Stimulated activated CD4-positive, alpha-beta T cell treated with anti-CD3 and anti-CD28 coated beads, Interleukin-4, amount 100 ng/mL, for 1 hour (primary cell): ENCODE measurements around the gene PODN.

Experiments used
- DNase-seq: peaks from one replicate; pipeline ENCODE4 v3.0.0-alpha.2; 2020

Gene PODN, protein sequence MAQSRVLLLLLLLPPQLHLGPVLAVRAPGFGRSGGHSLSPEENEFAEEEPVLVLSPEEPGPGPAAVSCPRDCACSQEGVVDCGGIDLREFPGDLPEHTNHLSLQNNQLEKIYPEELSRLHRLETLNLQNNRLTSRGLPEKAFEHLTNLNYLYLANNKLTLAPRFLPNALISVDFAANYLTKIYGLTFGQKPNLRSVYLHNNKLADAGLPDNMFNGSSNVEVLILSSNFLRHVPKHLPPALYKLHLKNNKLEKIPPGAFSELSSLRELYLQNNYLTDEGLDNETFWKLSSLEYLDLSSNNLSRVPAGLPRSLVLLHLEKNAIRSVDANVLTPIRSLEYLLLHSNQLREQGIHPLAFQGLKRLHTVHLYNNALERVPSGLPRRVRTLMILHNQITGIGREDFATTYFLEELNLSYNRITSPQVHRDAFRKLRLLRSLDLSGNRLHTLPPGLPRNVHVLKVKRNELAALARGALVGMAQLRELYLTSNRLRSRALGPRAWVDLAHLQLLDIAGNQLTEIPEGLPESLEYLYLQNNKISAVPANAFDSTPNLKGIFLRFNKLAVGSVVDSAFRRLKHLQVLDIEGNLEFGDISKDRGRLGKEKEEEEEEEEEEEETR

DNA sequence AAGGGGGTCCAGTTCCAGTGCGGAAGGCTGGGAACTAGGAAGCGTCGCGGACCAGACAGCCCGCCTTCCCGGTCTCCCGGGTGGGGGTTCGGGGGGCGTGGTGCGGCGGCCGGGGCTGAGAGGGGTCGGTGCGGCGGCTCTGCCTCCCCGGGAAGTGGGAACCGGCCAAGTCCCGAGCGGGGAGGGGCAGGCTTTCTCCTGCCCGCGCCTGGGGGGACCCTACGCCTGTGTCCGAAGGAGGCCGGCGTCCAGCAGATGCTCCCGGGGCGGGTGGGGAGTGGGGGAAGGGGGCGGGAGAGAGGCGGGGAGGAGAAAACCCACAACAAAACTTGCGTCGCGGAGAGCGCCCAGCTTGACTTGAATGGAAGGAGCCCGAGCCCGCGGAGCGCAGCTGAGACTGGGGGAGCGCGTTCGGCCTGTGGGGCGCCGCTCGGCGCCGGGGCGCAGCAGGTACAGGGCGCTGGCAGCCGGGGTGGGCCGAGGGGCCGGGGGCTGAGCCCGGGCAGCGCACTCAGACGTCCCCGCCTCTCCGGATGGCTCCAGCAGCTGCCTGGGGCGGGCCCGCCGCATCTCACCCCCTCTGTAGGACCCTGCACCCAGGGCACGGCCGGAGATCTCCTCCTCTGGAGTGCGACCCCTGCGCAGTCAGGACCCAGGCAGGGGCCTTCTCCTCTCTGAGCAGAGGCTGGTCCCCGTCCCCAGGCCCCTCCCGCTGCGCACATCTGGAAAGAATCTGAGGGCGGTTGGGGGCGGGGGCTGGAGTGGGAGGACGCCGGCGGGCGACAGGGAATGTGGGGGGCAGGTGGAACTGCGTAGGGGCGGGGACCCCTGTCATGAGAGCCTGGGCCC, at the start of gene PODN:
PODN (plus strand) TSS at position 355 of the 849 bp plus-strand sequence. CDS start 7,643 bp downstream, outside the sequence.
- DNase-seq, result no peak

DNA sequence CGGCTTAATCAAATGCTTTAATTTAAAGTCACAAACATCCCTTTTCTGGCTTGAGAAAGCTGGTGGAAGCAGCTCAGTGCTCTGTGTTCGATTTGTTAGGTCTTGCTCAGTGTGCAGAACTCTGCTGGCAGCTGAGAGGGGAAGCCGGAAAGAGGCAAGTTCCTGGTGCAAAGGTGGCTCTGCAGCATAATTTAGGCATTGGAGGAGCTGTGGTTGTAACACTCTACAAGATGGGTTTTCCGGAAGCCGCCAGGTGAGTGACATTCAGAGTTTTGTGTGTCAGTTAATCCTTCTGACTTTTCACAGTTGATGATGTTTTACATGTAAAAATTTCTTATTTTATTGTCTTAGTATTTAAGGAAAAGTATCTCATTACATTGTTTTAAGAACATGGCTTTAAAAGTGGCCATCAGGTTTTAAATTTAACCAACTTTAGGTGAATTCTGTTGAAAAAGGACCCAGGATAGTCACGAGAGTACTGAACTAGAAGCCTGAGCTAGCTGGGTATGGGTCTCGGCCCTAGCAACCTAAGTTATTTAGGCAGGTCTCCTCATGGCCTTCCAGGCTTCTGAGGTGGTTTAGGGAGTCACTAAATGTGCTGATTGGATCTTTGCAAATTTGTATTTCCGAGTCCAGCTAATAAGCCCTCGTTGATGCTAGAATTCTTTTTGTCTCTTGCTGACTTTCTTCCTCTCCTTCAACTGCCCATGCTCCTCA, 47.1 kb upstream of the PODN start:
- peak; percentile 58 for DNase-seq

DNA sequence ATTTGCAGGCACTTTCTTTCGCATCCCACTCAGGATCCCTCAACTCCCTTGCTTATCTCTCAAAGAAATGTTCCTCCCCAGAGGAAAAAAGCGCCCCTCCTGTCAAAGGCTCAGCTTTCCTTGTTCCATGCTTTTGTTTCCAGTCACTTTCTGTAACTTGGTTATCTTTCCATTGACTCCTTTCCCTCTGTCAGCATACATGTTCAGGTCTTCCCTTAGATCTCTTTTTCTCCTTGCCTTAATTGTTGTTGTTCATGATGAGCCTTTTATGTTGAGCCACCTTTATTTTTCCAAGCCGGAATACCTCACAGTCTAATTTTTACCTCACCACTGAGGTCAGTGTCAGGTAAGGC, 46.5 kb upstream of the PODN start:
- DNase-seq, result no peak

DNA sequence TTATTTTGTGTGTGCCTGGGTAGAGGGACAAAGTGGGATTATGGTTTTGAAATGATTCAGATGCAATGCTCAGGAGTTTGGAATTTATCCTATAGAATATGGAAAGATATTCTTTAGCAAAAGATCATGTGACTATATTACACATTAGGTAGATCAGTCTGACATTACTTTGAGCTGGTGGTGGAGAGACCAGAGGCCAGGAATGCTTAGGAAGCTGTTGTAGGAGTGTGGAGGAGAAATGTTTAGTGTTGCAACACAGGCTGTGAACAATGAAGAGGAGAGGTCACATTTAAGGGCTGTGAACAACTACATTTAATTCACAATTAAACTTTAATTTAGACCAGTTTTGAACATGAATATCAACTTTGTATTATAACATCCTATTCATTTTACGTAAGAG, 45.3 kb upstream of the PODN start:
- DNase-seq, result no peak

DNA sequence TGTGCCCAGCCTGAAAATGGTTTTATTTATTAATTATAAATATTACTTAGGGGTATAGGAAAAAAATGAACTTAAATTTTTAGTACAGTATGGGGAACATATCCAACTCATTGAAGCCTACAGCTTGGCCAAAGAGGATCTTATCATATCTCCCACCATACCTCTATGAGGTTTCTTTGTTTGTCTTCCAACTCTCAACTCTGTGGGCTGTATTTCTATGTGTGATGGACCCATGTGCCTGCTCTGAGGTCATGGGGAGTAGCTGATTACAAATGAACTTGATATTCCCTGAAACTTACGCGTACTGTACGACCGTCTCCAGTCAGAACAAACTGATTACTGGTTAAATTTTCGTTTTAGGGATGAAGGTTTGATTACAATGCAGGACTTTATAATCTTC, 41.4 kb upstream of the PODN start:
- no peak for DNase-seq

DNA sequence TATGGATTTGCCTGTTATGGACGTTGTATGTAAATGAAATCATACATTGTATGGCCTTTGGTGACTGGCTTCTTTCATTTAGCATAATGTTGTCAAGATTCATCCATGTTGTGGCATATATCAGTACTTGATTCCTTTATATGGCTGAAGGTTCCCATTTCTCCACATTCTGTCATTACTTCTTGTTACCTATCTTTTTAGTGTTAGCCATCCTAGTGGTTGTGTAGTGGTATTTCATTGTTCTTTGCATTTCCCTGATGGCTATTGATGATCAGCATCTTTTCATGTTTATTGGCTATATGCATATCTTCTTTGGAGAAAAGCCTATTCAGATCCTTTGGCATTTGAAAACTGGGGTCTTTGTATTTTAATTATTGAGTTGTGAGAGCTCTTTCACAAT, 39.8 kb upstream of the PODN start:
- DNase-seq, result no peak

DNA sequence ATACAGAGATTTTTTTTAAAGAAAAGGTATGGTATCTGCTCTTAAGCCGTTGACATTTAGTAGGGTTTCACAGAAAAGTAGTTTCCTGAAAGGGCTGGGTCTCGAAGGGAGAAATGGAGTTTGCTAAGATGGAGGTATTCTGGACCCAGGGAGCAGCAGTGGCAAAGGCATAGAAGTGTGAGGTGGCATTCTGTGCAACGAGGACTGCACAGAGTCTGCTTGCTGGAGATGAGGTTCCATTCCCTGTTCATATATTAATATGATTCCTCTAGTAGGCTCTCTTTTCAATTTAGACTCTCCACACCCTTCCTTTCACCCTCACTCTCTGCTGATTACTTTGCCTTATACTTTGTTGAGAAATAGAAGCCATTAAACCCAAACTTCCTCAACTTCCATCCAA, 38.5 kb upstream of the PODN start:
- DNase-seq, result no peak

DNA sequence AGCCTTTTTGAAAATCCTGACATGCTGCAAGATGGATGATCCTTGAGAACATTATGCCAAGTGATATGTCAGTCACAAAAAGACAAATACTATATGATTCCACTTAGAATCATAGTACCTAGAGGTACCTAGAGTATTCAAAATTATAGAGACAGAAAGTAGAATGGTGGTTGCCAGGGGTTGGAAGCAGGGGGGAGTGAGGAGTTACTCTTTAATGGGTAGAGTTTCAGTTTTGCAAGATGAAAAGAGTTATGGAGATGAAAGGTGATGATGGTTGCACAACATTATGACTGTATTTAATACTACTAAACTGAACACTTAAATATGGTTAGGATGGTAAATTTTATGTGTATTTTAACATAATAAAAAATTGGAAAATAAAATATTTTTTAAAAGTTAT, 37.9 kb upstream of the PODN start:
- no peak for DNase-seq

DNA sequence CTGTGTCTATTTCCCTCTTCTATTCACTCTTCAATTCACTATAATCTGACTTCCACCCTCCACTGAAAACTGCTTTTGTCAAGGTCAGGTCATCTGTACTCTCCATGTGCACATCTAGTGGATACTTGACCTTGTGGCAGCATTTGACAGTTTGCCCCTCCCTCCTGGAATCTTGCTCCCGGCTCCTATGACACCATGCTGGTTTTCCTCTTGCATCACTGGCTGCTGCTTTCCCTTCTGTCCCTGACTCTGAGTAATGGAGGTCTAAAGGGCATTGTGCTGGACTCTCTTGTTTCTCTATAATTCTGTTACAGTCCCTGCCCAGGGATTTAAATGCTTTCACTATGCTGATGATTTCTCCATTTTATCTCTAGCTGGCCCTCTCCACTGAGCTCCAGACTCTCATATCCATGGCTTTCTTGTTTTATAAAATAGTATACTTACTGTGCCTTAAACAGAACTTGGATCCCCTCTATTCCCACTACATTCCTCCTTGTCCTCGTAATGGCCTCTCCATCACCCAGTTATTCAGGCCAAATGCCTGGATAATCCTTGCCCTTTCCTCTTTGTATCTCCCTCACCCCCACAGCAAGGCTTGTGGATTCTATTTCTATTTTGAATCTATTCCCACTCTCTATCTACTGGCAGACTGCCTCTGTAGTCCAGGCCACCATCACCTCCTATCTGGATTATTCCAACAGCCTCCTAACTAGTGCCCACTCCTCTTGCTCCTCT, 36.8 kb upstream of the PODN start:
- DNase-seq, result no peak

DNA sequence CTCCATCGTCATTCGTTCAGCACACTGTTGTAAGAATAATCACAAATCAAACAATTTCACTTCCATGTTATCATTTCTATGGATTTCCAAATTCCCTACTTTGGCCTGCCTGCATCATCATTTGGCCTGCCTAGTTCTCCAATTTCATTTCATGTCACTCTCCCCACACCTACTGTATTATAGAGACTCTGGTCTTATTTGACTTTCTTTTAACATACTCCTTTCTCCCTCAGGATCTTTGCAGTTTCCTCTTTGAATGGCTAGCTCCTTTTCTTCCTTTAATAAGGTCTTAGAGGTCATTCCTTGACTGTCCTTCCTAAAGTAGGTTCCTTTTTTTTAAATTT, 36.3 kb upstream of the PODN start:
- DNase-seq, result no peak

DNA sequence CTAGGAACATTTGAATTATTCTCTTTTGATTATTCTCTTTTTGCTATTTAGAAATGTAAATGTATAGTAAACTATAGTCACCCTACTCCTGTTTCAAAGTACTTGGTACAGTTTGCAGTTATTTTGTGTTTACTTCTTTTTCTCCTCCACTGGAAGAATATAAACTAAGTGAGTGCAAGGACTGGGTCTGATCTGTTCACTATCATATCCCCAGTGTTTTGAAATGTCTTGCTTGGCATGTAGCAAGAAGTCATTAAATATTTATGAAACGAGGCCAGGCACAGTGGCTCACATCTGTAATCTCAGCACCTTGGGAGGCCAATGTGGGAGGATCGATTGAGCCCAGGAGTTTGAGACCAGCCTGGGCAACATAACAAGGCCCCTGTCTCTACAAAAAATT, 35.8 kb upstream of the PODN start:
- no peak for DNase-seq

DNA sequence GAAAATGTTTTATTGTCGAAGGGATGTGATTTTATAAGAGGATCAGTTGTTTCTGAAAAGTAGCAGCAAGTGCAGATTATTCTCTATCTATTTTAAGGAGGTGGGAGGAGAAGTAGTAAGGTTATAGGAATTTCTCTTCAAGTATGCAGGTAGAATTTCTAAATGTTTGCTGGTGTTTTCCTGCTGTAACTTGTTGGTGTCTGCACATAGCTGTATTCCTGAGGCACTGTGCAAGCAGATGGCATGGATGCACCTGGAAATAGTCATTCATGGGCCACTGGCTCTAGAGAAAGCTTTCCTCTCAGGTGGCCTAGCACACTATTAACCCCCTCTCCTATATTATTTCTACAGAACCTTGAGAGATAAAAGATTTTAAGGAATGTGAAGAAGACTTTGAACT, 30.3 kb upstream of the PODN start:
- DNase-seq, result no peak

DNA sequence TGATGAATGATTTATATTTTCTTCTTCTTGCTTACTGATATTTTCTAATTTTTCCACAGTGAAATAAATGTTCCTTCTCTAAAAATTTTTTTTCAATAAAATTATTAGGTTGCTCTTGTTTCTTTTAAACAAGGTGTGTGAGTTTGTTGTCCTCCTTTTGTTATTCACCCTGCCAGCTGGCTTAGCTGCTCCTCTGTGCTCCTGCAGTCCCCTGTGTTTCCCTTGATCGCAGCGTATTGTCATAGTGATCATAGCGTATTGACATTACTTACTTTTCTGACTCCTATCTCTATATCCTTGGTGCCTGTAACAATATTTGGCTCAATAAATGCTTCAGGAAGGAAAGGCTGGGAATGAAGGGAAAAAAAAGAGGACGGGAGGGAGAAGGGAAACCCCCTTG, 24.9 kb upstream of the PODN start:
- DNase-seq, result no peak

DNA sequence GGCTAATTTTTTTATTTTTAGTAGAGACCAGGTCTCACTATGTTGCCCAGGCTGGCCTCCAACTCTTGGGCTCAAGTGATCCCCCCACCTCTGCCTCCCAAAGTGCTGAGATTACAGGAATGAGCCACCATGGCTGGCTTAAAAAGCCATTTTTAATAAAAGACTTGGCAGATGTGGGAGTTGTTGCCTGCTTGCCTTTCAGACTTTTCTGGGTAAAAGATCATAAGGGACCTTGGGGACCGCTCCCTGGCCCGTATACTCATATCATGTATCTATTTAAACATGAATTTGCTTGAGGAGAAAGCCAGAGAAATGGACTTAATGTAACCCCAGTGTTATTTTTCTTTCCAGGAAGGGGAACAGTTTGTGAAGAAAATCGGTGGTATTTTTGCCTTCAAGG, 23.4 kb upstream of the PODN start:
- DNase-seq, result no peak

DNA sequence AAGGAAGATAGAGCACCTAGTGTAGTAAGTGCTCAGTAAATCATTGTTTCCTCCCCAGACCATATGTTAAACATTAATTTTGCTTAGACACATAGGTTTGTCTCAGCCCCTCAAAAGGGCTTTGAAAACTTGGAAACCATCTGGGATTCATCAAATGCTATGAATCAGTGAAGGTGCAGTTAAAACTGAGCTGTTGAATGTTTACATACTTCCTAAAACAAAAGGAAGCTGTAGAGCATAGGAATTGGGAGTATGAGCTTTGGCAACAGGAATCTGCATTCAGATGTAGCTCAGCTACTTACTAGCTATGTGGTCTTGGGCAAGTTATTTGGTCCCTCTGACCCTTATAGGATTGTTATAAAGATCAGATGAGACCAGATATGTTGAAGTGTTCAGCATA, 18.7 kb upstream of the PODN start:
- no peak for DNase-seq

DNA sequence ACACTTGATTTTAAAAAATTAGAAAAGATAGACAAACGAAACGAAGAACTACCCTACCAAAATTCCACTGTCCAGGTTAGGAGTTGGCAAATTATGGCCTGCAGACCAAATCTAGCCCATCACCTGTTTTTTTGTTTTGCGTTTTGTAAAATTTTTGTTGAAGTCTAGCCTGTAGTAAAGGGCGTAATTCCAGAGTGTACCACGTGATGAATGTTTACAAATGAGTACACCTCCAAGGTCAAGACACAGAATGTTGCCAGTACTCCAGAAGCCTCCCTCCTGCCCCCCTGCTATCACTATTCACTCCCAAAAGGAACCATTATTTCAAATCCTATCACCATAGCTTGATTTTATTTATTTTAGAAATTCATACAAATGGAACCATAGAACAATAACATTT, 17.1 kb upstream of the PODN start:
- DNase-seq, result no peak

DNA sequence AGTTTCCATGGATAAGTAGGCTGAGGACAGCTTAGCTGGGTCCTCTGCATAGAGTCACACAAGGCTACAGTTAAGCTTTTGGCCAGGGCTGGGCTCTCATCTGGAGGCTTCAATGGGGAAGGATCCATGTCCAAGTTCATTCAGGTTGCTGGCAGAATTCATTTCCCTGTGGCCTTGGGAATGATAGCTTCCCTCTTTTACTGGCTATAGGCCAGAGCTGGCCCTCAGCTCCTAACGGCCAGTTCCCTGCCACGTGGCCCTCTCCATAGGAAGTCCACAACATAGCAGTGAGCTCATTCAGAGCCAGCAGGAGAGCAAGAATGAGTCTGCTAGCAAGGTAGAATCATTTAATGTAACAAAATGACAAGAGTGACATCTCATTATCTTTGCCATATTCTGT, 15.1 kb upstream of the PODN start:
- no peak for DNase-seq

DNA sequence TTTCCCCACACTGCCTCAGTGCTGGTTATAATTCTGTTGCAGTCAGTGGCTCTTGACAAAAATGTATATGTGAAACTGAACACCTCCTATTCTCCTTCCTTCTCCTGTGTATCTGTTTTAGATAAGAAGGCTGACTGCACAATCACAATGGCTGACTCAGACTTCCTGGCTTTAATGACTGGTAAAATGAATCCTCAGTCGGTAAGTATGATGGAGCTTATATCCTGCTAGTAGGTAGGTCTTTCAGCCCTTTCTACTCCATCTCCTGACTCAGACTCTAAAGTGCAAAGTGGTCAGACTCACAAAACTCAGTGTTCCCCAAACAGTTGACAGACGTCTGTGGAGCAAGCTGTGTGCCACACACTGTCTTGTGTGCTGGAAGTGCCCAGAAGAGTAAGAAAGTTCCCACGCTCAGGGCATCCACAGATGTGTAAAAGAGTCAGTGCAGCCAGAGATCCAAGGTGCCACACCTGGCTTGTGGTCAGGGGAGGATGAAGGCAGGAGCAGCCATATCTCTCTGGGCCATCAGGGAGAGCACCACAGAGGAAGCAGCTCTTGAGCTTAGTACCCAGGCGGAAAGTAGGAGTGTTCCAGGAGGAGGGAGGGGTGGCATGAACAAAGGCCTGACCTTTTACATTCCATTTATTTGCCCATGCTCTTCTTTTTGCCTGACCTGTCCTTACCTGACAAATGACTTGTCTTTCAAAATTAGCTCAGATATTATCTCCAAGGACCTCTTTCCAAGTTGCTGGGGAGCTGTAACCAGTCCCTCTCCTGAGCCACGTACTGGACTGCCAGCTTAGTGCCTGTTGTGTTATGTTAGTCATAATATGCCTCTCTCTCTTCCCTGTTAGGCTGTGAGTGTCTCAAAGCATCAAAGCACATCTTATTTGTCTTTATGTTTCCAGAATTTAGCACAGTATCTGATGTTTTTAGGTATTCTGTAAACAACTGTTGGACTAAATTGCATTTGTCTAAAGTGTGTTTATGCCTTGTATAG, 14.0 kb upstream of the PODN start:
- no peak for DNase-seq

DNA sequence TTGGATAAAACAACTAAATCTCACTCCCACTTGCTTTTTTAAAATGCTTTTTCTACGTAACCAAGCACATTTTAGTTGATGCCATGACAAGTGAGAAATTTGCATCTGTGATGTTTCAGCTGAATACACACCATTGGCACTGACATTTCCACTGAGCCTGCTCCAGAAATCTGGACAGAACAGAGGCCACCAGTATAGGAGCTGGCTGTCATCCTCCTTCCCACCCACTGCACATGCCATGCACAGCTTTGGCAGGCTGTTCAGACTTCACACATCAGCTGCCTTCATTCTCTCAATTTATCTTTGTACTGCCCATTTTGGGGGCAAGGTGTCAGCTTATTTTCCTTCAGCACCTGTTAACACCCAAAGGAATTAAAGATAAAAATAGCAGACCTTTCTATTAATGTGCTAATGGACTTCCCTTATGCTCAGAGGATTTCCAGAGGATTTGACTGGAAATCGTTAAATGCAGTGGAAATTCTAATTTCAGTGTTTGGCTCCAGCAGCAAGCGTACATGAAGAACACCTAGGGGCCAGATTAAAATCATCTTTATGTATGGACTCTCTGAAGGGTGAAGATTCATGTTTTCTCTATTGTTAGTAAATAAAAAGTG, 12.9 kb upstream of the PODN start:
- no peak for DNase-seq

DNA sequence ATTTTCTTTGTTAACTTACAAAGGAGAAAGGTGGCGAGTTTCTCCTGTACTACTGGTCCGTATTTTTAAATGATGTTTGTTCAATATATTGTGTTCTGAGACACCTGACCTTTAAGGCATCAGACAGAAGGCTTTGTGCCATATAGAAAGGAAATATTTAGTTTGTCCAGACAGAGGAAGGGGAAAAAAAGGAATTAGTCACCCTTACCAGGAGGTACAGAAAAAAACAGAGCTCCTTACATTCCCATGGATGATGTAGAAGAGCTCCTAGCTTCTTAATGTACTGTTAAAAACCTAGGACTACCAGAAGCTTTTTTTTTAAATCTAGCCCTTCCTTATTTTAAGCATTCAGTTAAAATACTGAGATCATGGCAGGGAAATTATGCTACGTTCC, 12.4 kb upstream of the PODN start:
- no peak for DNase-seq

DNA sequence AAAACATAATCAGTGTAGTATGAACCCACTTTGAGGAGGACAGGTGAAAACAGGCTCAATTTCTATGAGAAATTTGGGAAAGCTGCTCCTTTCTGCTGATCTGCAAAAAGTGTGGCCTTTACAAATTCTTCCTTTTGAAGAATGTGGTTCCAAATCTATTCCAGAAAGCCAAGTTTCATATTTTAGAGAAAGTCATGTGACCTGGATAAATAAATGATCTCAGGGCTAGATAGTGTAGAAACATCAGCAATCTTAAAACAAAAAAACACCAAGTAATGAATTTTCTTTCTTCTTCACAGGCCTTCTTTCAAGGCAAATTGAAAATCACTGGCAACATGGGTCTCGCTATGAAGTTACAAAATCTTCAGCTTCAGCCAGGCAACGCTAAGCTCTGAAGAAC, 11.7 kb upstream of the PODN start:
- no peak for DNase-seq
